ENCODE results near the gene SLC25A6.

GRCh38 chrX:1384658-1385252 is 7.2 kb downstream of the SLC25A6 start:
- no peak for TF ChIP-seq SP1 (IDR thresholded peaks at IDR 0.05; ENCODE audit: low read depth, low read length)
- TF ChIP-seq CUX1 (IDR thresholded peaks at IDR 0.05; ENCODE audit: insufficient replicate concordance, low read depth, low read length), result no peak
- no peak for TF ChIP-seq NFIC (IDR thresholded peaks at IDR 0.05; ENCODE audit: low read depth, low read length)
